NCI-H774 (cell line): ENCODE measurements around the gene UGT1A8.
"Not testable (repeated sequence)": the region's sequence is repeated elsewhere in the genome, so short reads cannot be mapped to it uniquely, and the experiment has no call there.

Experiments
- DNase-seq: peaks from one replicate; lab custom pipeline; 2025; lab: John Stamatoyannopoulos, UW

The UGT1A8 gene

DNA sequence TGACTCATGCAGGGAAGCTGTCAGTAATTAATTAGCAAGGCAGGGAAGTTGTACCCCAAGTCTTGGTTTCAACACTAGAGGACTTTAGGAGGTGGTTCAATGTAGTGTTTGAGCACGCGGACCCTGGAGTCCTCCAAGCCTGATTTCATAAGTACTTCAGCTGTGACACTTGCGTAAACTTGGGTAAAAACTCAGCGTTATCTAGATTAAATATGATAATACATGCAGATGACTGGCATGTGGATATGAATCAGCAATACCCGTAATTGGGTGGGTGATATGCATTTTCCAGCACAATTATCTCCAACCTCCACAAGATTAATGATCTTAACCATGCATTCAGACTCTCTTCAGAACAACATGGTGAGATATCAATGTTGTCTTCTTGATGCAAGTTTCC is 69.5 kb downstream of the UGT1A8 start:
- DNase-seq = no peak

DNA sequence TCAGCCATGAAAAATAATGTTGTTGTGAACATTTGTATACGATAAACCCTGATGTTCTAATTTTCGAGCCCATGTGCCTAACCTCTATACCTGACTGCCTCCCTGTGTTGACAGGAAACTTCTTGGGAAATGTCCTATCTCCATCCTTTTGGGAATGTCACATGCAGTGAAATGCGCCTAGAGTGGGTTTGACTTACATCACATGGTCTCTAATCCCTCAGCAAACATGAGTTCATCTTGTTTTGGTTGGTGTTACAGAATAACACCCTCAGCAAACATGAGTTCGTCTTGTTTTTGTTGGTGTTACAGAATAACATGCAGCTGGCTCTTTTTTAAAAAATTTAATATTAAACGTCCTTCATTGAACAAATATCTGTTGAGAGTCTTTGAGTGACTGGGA is 70.9 kb downstream of the UGT1A8 start:
- DNase-seq = no peak

DNA sequence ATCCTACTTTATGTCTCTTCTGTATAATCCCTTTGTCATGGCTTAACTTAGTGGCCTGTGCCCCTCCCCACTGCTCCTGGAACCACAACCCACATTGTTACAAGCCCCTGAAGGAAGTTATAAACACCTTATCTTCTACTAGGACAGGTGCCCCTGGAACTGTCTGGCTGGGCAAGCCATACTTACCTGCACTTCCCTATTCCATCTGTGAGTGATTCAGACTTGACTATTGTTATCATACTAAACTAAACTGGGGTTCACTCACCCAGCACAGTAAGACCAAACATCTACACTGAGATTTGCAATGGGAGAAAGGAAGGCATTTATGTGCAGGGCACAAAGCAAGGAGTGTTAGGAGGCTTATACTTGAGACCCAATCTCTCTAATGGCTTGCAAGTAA is 71.6 kb downstream of the UGT1A8 start:
- no peak for DNase-seq

DNA sequence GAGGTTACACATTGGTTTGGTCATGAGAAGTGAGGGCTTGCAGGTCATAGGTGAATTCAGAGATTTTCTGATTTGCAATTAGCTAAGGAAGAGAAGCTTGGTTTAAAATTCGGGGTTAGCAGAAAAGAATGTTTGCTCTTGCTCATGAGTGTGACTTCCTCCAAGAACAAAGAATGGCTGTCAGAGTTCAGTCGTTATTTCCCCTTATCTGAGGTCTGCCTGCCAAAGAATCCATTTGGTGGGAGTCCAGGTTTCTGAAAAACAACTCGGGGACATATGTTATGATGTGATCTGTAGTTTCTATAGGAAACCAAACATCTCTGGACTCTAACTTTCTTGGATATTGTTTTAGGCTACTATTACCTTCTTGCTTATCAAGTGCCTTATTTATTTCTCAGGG is 72.1 kb downstream of the UGT1A8 start:
- DNase-seq = no peak

DNA sequence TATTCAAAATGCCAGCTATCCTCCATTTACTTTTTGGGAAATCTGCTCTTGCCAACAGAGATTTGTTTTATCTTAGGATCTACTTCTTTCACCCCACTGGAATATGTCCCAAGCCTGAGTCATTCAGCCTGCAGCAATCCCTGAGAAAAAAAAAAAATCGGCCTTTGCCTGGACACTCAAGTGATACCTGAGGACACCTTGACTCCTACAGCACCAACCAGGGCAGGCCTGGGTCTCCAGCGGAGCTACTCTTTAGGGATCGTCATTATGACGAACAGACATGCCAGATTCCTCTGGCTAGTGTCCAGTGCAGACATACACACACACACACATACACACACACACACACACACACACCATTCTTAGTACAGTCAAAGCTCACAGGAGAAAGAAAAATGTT is 73.0 kb downstream of the UGT1A8 start:
- no peak for DNase-seq

DNA sequence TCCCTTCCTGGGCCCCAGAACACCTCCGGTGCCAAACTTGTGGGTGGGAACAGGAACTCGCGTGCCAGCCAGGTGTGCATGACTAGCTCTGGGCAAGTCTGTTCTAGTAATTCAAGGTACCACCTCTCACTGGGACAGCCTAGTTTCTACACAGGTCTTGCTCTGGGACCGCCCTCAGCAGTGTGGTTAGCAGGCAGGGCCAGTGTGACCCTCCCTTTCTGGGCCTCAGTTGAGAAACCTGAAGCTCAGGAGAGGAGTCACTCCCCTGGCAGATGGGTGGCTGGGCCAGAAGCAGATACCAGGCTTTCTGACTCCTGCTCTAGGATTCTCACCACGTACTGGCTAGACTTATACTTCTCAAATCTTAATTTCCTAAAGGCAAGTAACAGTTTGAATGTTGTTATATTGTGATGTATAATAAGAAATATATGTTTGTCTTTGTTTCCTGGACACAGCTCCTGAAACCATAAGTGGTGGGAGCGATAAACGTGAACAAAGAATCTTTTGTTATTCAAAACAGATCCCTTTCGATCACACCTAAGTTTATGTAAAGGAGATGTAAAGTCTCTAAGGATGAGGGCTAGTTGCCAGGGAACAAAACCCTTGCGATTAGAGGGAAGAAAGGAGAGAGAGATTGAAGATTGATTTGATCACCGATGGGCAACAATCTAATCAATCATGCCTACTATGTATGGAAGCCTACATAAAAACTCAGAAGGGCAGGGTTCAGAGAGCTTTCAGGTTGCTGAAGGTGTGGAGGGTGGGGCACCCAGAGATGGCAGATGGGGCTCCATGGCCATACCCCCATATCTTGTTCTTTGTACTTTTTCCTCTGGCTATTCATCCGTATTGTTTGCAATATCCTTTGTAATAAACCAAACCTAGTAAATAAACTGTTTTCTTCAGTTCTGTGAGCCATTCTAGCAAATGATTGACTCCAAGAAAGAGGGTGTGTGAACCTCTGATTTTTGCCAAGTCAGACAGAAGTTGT is 74.3 kb downstream of the UGT1A8 start:
- no peak for DNase-seq

DNA sequence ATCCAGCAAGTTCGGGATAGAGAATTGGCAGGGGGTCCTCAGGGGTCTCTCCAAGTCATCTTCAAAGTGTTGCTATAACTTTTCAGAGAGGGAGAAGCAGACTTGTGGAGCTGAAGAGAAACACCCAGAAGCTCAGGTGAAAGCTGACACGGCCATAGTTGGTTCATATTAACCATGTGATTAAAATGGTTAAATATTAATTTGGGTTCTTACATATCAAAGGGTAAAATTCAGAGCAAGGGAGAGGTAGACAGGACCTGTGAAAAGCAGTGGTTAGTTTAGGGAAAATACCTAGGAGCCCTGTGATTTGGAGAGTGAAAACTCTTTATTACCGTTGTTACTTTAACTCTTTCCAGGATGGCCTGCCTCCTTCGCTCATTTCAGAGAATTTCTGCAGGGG is 75.2 kb downstream of the UGT1A8 start, which contains the start of gene UGT1A6:
TSS of gene UGT1A6 (plus strand) at position 243 of the 400 bp plus-strand sequence. CDS start at position 358, 115 bp downstream.
- DNase-seq = no peak

DNA sequence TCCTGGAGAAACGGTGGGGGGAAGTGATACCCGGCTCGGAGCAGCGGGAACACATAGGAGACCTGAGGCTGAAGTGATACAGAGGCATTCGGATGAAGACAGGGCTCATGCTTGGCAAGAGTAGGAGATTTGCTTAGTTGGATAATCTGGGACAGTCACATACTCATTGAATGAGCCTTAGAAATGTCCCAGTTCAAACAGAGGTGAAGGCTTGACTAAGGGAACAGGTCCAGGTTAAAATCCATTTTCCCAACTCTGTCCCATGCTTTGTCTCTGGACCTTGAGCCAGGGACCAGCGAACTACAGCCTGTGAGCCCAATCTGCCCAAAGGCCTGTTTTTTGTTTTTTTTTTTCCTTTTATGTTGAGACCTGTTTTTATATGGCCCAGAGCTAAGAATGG is 76.5 kb downstream of the UGT1A8 start:
- no peak for DNase-seq

DNA sequence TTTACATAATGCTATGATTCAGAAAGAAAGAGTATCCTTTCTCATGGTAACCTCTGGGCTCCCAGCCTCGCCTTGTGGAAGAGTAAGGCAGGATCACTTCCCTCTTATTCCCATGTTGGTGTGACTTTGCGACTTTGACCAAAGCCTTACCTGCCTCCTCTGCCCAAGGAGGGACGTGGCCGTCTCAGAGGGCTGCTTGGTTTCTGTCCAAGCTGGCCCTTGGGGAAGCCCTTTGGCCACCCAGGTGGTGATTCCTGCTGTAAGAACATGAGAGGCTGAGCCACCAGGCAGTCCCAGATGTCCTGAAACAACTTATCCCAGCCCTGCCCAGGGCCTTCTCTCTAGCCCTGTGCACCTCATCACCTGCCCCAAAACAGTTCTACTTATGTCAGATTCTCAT is 81.3 kb downstream of the UGT1A8 start:
- DNase-seq = no peak

DNA sequence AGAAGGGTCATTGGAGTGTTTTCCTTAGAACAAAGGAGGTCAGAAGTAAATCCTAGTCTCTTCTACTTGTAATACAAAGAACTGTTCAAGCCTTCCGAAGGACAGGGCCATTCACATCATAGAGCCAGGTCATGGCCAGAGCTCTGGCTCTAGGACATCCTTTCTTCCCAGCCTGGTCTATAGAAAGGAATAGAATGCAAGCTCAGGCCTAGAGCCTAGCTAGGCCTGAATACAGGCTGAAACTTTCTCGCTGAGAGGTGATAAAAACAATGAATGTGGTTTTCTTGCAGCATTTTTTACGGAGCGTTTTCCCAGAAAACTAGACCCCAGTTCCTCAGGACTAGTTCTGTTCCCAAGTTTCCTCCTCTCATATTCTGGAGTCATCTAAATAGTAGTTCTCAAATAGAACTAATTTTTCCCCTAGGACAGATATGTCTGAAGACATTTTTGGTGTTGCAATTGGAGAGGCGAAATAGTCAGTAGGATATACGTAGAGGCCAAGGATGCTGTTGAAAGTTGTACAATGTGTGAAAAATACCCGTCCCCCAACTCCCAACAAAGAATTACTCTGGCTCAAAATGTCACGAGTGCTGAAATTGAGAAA is 82.1 kb downstream of the UGT1A8 start:
- DNase-seq = no peak

DNA sequence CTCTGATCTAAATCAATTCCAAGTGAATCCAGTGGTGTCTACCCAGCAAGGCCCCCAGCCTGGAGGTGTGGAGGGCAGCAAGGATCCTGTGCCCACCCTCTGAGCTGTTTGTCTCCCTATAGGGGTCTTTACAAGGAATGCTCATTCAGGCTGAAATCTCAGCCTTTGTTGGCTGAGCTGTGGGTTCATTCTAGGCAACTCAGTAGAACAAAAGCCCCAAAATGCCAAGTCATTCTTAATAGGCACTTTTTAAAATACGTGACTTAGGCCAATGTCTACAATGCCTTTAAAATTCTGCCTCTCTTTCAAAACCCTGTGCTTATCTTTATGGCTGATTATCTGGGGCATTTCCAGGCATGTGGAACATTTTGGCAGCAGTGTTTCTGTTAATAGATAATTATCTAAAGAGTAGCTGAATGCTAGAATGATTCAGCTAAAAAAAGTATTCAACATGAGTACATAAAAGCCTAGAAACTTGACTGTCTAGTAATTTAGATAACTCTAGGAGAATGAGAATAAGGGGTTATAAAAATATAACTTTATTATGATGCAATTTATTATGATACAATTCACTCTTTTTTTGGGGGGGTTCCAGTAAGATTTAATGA is 82.7 kb downstream of the UGT1A8 start:
- DNase-seq = no peak

DNA sequence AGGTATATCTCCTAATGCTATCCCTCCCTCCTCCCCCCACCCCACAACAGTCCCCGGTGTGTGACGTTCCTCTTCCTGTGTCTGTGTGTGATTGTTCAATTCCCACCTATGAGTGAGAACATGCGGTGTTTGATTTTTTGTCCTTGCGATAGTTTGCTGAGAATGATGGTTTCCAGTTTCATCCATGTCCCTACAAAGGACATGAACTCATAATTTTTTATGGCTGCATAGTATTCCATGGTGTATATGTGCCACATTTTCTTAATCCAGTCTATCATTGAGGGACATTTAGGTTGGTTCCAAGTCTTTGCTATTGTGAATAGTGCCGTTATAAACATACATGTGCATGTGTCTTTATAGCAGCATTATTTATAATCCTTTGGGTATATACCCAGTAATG is 83.4 kb downstream of the UGT1A8 start:
- not testable (repeated sequence) for DNase-seq

DNA sequence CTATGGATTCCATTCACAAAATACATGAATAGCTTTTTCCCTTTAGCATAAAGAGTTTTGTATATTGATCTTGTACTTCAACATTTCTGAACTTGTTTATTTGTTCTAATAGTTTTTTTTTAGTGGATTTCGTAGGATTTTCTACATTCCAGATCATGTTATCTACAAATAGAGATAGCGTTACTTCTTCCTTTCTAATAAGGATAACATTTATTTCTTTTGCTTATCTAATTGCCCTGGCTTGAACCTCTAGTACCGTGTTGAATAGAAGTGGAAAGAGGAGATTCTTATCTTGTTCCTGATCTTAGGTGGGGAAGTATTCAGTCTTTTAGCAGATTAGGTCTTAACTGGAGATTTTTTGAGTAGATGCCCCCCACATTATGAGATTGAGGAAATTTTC is 84.8 kb downstream of the UGT1A8 start:
- DNase-seq = no peak

DNA sequence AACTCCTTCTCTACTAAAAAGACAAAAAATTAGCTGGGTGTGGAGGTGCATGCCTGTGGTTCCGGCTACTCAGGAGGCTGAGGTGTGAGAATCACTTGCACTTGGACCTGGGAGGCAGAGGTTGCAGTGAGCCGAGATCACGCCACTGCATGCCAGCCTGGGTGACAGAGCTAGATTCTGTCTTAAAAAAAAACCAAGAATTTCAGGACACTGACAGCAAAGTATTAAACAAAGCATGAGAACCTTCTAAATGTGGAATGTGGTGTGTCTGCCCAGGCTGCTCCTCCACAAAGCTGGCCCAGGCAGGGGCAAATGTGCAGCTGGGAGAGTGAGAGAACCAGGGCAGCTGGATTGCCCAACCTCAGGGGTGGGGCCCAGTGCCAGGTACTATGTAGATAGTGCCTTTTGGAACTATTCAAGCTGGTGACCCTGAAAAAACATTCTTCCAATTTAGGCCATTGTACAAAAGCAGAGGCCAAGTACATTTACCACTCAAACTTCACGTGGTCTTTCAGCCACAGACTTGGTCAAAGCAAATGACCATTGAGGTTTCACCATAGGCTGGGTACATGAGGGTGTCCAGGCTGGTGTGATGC is 88.6 kb downstream of the UGT1A8 start:
- DNase-seq = no peak

DNA sequence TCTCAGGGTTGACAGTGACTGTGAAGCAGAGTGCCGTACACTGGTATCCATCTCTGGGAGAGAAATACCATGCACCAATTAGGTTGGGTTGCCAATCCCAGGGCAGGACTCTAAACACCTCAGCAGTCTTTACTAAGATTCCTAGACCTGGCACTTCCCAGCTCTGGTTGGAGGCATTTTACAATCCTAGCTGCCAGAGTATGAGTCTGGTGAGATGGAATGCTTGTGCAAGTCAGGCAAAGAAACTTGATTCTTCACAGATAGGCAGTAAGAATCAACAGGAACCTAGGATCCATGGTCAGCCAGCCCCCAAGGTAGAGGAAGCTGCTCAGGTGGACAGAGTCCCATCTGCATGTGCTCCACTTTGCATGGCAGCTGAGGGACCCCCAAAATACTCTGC is 89.3 kb downstream of the UGT1A8 start:
- no peak for DNase-seq

DNA sequence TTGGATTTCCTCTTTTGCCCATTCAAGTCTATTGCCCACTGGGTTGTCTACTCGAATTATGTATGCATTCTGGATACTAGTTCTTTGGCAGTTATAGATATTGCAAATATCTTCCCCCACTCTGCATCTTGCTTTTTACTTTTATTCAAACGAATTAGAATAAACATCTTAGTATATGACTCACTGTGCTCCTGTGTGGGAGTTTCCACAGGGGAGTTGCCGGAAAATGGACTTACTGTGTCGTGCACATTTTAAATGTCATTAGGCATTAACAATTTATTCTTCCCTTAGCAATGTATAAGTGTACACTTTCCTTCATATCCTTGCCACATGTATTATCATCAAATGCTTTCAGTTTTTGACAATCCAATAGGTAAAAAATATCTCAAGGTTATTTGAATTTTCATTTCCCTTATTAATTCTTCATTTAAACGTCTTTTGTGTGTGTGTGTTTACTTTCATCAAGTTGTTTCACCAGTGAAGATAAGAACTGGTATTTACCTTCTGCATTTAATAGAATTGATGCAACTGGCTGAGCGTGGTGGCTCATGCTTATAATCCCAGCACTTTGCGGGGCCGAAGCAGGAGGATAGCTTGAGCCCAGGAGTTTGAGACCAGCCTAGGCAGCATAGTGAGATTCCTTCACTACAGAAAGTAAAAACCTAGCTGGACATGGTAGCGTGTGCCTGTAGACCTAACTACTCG is 90.7 kb downstream of the UGT1A8 start:
- no peak for DNase-seq

DNA sequence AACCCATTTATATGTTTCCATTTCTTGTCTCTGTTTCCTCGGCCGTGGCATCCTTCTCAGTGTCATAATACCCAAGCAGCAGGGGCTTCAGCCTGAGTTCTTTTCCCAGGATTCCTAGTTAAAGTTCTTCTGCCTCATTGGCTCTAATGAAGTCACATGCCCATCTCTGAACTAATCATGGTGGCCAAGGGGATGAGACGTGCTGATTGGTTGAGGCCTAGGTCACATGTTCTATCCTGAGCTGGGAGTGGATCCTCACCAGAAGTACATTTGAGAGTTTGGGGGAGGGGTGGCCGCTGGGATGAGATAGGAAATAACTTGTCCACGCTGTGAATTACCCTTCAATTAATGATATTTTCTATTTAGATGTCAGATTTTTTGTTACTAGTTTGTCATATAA is 91.5 kb downstream of the UGT1A8 start:
- DNase-seq = no peak

DNA sequence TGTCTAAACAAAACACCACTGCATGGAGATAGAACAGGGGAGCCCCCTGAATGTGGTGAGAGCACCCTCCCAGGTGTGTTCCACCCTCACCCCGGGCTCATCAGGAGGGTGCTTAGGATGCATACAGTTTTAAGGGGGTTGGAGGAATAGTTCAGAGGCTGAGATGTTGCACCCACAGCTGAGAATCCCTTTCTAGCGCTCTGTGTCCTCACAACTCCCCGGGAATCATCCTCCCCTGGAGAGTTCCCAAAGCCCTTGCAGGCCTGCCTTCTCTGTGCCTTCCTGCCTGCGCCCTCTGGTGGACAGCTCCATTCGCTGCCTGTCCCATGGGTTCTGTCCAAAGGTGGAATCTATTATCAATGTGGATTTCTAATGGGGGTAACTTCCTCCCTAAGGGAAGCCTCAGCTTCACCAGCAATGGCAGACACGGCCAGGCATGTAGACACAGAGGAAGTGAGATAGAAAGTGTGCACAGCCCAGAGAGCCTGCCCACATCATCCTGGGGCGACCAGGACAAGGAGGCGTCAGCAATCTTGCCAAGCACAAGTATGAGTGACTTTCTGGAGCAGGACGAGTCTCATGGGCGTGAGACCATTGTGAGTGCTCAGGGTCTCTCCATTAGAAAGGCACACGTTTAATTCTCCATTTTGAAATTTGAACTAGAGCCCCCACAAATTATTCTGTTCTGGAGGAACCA is 94.0 kb downstream of the UGT1A8 start:
- peak; percentile 63 for DNase-seq

DNA sequence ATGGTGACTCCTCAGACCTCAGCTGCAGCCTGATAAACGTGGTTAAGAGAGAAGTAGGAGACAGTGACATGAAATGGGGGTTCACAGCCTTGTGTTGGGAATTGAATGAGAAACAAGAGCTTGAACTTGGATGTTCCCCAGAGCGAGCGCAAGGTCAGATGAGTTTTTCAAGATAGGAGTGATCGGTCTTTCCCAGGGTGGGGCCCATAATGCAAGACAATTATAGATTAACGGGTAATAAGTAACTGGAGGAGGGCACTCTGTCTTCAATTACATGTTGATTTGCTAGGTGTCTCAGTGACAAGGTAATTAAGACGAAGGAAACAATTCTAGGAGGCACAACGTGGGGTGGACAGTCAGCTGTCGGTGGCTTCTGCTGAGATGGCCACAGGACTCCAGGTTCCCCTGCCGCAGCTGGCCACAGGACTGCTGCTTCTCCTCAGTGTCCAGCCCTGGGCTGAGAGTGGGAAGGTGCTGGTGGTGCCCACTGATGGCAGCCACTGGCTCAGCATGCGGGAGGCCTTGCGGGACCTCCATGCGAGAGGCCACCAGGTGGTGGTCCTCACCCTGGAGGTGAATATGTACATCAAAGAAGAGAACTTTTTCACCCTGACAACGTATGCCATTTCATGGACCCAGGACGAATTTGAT is 95.3 kb downstream of the UGT1A8 start, which contains the start of gene UGT1A5:
TSS of gene UGT1A5 (plus strand) at position 297 of the 651 bp plus-strand sequence. CDS start at position 382, 85 bp downstream.
- DNase-seq = no peak

DNA sequence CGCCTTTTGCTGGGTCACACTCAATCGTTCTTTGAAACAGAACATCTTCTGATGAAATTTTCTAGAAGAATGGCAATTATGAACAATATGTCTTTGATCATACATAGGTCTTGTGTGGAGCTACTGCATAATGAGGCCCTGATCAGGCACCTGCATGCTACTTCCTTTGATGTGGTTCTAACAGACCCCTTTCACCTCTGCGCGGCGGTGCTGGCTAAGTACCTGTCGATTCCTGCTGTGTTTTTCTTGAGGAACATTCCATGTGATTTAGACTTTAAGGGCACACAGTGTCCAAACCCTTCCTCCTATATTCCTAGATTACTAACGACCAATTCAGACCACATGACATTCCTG is 95.8 kb downstream of the UGT1A8 start:
- no peak for DNase-seq

DNA sequence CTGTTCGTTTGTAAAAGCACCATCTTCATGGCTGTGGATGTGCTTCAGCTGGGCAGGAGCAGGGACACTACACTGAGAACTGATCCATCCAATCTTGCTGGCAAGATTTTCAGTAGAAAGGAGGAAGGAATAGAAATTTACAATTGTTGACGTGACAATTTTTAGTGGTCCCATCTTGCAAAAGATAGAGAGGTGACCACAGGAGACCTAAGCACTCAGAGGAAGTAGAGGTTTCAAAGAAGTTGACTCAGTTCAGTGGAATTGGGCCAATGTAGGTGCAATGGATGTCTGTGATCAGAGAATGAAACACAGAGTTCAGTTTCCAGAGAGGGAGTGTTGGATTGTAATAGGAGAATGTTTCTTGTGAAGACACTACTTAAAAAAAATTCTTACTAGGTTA is 96.7 kb downstream of the UGT1A8 start:
- no peak for DNase-seq
